Muscle of leg (tissue), 11 donors: ENCODE results near the gene DTX4. TPM values are rescaled to one million over a fixed set of nuclear protein-coding genes. Genes with fewer than 3 reads are reported as not detected.
A peak's percentile ranks its signal among the peaks of the same experiment; 100 is the strongest.

ENCODE experiments used
- DNase-seq: peaks from one replicate; pipeline ENCODE4 v3.0.0; 2013
- H3K27ac ChIP-seq: one replicate; pipeline ENCODE4 v1.5.1; 2013; ENCODE audit warnings: mild to moderate bottlenecking, low read length, control low read depth
- H3K27me3 ChIP-seq: one replicate; pipeline ENCODE4 v1.6.1; 2013; ENCODE audit warnings: low read length; ENCODE audit not compliant: control insufficient read depth, insufficient read depth
- H3K36me3 ChIP-seq: one replicate; pipeline ENCODE4 v1.6.1; 2013; ENCODE audit warnings: low read length; ENCODE audit not compliant: control insufficient read depth, insufficient read depth
- H3K4me1 ChIP-seq: one replicate; pipeline ENCODE4 v1.6.1; 2013; ENCODE audit warnings: low read length; ENCODE audit not compliant: control insufficient read depth, insufficient read depth
- H3K4me3 ChIP-seq: one replicate; pipeline ENCODE4 v1.5.1; 2013; ENCODE audit warnings: low read length, control low read depth
- H3K9me3 ChIP-seq: replicated peaks from 2 replicates; pipeline ENCODE4 v1.6.1; 2013; ENCODE audit warnings: low read depth, low read length; ENCODE audit not compliant: control insufficient read depth
- WGBS: methylation state at CpG from one replicate; pipeline ENCODE4 v1.1.5; 2013; ENCODE audit warnings: missing lambda C conversion rate; ENCODE audit not compliant: insufficient coverage; 5-methylcytosine and 5-hydroxymethylcytosine counted together
- polyA plus RNA-seq, 8 donors: library from polyadenylated mRNA; unstranded; fragments of 120-200 nt; gene quantifications; one replicate each; pipeline versions ENCODE4 v1.2.1 to v1.2.3, GENCODE V29; 2013; ENCODE audit warnings: inconsistent platforms in 1 of 8, low replicate concordance in 1 of 8; ENCODE audit not compliant: insufficient read length in 8 of 8, insufficient read depth in 1 of 8
- total RNA-seq: library from RNA; stranded (reverse); fragments of 120-200 nt; gene quantifications from one replicate; pipeline ENCODE4 v1.2.4, GENCODE V29; 2013

Gene DTX4
- total and polyA plus RNA-seq, 9 donors: 8.9 to 33.0 (median 19.0) TPM

DNA sequence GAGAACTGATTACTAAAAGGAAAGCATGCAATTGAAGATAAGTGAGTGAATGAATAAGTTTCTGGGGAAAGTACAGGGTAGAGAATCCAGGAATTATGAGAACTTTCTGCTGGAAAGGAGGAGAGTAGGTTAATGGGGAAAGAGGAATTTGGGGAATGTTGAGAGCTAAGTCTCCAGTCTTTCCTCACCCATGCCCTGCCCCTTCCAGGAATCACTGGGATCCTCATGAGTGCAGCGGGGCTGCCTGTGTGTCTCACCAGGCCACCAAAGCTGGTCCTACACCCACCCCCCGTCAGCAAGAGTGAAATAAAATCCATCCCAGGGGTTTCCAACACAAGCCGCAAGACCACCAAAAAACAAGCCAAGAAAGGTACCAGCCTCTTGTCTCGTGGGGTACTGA is 17.0 kb downstream of the DTX4 start:
- H3K27me3 ChIP-seq: no peaks in the 10 kb centered on the region
- WGBS: 85% methylated on average over 4 of the region's 4 CpGs

DNA sequence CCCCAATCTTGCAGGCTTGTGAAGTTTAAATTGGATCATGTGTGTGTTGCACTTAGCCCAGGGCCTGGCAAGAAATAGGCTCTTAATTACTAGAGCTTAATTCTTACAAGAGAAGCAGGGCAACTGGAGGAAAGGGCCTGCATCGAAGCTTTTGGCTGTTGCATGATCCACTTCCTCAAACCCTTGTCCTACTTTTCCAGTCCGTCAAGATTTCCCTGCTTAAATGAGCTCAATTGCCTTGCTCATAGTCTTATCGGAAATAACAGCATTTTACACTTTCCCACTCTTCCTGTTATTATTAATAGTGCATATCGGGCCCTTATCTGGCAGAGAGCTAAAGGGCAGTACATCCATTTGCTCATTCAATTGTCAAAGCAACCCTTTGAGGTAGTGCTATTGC is 18.1 kb downstream of the DTX4 start:
- H3K4me1 ChIP-seq: peaks cover 41% of the 10 kb centered on the region
- H3K9me3 ChIP-seq: no peaks in the 10 kb centered on the region
- no peak overlapping the region for H3K4me3 ChIP-seq
- peaks cover 52% of the 10 kb centered on the region for H3K36me3 ChIP-seq
- no peak overlapping the region for H3K27ac ChIP-seq
- no peak for DNase-seq
- 56% methylated on average over 1 of the region's 4 CpGs for WGBS
- no peaks in the 10 kb centered on the region for H3K27me3 ChIP-seq

More for the DNA sequence above, 17.0 kb downstream of the DTX4 start:
- H3K9me3 ChIP-seq: no peaks in the 10 kb centered on the region
- H3K36me3 ChIP-seq: peaks cover 48% of the 10 kb centered on the region
- no peak overlapping the region for H3K4me3 ChIP-seq
- peaks cover 49% of the 10 kb centered on the region for H3K4me1 ChIP-seq
- no peak for DNase-seq
- H3K27ac ChIP-seq: no peak overlapping the region

DNA sequence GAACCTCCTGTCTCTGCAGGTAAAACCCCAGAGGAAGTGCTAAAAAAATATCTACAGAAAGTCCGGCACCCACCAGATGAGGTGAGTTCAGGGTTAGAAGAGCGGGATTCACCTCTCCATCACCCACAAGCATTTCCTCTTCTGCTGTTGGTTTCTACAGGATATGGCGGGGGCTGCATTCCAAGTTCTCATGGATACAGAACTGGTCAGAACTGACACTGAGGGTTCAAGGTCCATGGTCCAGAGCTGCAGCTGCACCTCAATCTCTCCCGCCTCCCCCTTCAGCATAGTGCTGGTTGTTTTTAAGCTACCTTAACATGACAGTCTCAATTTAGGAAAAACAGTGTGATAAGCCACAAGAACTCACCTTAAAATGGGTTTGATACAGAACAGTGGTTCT is 19.2 kb downstream of the DTX4 start:
- Histone ChIP-seq H3K27ac (no peak overlapping the region), H3K4me1 (peaks cover 30% of the 10 kb centered on the region), H3K4me3 (no peak overlapping the region), H3K27me3 (no peaks in the 10 kb centered on the region), H3K9me3 (no peaks in the 10 kb centered on the region), H3K36me3 (peaks cover 58% of the 10 kb centered on the region)
- DNase-seq: no peak
- no CpG with 5 or more reads among the region's 4 CpGs for WGBS

DNA sequence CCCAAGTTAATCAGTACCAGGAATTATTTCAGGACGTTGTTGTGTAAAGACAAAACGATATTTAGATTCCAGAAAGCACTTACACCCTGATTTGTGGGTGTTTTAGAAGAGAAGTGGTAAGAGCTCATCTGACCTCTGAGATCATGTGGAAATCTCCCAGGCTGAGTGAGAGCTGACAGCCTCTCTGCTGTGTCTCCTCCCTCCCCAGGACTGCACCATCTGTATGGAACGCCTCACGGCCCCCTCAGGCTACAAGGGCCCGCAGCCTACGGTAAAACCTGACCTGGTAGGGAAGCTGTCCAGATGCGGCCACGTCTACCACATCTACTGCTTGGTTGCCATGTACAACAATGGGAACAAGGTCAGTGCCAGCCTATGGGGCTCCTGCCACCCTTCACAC is 20.0 kb downstream of the DTX4 start:
- Histone ChIP-seq H3K4me3 (no peak overlapping the region), H3K27me3 (no peaks in the 10 kb centered on the region), H3K27ac (no peak overlapping the region), H3K9me3 (no peaks in the 10 kb centered on the region), H3K4me1 (peaks cover 22% of the 10 kb centered on the region), H3K36me3 (peaks cover 66% of the 10 kb centered on the region)
- 83% methylated on average over 6 of the region's 8 CpGs for WGBS
- DNase-seq: no peak

DNA sequence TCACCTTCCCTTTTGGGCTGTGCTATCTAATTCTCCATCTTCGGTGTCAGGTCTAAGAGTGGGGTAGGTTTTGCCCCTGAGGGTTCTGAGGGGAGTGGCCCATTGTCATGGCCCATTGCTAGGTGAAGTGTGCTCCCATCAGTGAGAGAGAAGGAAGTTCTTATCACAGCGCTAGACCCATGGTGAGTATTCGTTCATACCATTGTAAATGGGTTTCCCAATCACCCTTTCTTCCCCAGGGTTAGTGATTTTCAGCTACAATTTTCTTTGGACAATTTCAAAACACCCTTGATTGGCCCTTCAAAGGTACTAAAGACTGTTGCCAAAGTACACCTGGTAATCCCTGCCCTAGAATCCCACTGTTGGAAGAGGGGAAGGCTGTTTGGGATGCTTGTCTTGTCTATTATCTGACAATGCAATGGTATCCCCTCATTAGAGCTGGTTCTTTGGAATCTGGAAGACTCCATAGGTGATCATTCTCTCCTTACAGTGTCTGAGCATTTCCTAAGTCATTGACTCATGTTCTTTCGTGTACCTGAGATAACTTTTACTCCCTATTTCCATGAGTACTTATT is 20.6 kb downstream of the DTX4 start:
- Histone ChIP-seq H3K36me3 (peaks cover 68% of the 10 kb centered on the region), H3K4me3 (no peak overlapping the region), H3K27me3 (no peaks in the 10 kb centered on the region), H3K4me1 (peaks cover 17% of the 10 kb centered on the region), H3K27ac (no peak overlapping the region), H3K9me3 (no peaks in the 10 kb centered on the region)
- DNase-seq: no peak
- WGBS: 100% methylated on average over 1 of the region's 4 CpGs

DNA sequence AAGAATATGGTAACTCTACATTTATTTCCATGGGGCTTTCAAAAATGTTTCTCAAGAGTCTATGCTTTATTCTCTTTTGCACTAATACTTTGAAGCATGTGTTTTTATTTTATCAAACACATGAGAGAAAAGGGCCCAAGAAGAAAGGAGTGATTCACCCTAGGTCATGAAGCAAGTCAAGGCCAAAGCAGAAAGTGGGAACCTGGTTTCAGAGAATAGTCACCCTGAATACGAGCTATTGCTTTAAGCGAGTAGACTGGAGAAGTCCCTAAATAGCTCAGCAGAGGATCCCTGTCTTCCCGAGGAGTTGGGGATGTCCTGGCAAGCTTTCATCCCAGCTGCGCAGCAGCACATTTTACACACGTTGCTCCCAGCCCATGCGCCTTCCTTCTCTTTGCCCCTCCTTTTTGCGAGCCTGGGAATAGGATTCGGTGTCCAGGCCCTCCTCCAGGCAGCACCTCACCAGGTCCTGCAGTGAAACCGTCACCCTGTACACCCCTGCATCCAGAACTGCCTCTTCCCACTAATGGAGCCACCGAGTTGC is 21.7 kb downstream of the DTX4 start:
- no peak overlapping the region for H3K27ac ChIP-seq
- H3K4me1 ChIP-seq: peaks cover 18% of the 10 kb centered on the region
- peak; percentile 87 for DNase-seq
- no peaks in the 10 kb centered on the region for H3K9me3 ChIP-seq
- H3K36me3 ChIP-seq: peaks cover 61% of the 10 kb centered on the region
- H3K27me3 ChIP-seq: no peaks in the 10 kb centered on the region
- WGBS: 40% methylated on average over 10 of the region's 10 CpGs
- H3K4me3 ChIP-seq: no peak overlapping the region

DNA sequence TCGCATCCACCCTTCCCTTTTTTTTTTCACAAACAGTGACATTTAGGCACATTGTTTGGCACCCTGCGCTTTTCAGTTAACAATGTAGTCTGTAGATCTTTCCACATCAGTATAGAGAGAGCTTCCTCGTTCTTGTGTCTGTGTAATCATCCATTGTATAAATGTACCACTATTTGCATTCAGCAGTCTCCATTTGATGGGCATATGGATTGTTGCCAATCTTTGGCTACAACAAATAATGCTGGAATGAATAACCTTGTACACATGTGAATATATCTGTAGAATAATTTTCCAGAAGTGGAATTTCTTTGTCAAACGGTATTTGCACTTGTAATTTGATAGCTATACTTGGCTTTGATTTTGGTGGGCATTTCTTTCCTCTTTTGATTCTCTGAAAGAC is 23.7 kb downstream of the DTX4 start:
- no peaks in the 10 kb centered on the region for H3K9me3 ChIP-seq
- WGBS: 80% methylated on average over 1 of the region's 4 CpGs
- no peak overlapping the region for H3K27ac ChIP-seq
- H3K4me3 ChIP-seq: no peak overlapping the region
- H3K27me3 ChIP-seq: no peaks in the 10 kb centered on the region
- peaks cover 15% of the 10 kb centered on the region for H3K4me1 ChIP-seq
- DNase-seq: no peak
- H3K36me3 ChIP-seq: peaks cover 48% of the 10 kb centered on the region

DNA sequence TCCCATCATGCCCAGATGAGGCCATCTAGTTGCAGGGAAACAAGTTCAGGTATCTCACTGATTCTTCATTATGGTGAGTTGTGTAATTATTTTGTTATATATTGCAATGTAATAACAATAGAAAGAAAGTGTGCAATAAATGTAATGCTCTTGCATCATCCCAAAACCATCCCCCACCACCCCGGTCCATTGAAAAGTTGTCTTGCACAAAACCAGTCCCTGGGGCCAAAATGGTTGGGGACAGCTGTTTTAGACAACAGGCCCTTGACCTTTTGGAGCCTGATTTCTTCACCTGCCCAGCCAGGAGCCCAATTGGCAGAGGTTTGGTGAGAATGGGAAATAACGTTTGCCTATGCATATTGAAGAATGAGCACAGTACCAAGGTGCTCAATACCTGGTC is 24.8 kb downstream of the DTX4 start:
- no peak for DNase-seq
- peaks cover 46% of the 10 kb centered on the region for H3K36me3 ChIP-seq
- H3K27me3 ChIP-seq: no peaks in the 10 kb centered on the region
- WGBS: 83% methylated on average over 1 of the region's 2 CpGs
- no peaks in the 10 kb centered on the region for H3K9me3 ChIP-seq
- peaks cover 15% of the 10 kb centered on the region for H3K4me1 ChIP-seq
- H3K27ac ChIP-seq: no peak overlapping the region
- H3K4me3 ChIP-seq: no peak overlapping the region

DNA sequence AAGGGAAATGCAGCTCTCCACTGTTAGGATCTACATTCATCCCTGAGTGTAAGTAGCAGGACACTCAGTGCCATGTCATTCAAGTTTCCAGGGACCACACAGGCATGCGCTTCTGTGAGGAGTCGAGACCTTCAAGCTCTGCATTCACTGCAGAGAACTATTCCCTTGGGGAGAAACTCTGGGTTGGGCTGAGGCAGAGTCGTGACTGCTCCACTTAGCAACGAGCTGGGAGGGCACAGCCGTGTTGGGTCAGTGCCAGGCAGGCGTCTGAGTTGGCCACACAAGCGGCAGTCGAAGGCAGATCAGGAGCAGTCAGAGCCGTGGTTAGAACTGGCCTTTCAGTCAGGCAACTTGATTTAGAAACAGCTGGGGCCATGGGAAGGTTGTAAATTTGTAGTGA is 26.1 kb downstream of the DTX4 start:
- Histone ChIP-seq H3K4me1 (peaks cover 15% of the 10 kb centered on the region), H3K27ac (no peak overlapping the region), H3K9me3 (no peaks in the 10 kb centered on the region), H3K36me3 (peaks cover 40% of the 10 kb centered on the region), H3K4me3 (no peak overlapping the region), H3K27me3 (no peaks in the 10 kb centered on the region)
- DNase-seq: peak; percentile 81
- 21% methylated on average over 9 of the region's 9 CpGs for WGBS

DNA sequence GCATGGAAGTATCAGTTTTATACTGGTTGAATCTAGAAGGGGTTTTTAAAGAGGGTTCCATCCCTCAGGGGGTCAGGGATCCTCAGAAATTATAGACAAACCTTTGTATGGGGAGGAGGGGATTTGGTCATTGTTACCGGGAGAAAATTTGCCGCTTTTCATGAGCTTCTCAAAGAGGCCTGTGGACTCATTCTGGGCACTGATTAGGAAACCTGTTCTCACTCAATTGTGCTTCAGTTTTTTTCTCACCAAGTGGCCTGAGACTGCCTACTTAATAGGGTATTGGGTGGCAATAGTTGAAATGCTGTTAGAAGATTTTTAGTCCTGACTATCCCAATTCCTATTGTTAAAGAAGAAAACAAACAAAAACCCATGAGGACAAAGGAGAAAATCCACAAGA is 26.8 kb downstream of the DTX4 start:
- Histone ChIP-seq H3K36me3 (peaks cover 39% of the 10 kb centered on the region), H3K27me3 (no peaks in the 10 kb centered on the region), H3K4me3 (no peak overlapping the region), H3K9me3 (no peaks in the 10 kb centered on the region), H3K27ac (no peak overlapping the region), H3K4me1 (peaks cover 15% of the 10 kb centered on the region)
- no peak for DNase-seq
- WGBS: no CpG with 5 or more reads among the region's 2 CpGs
